B cell (primary cell): ENCODE data around the gene ETFDH. TPM values are rescaled to one million over a fixed set of nuclear protein-coding genes. Genes with fewer than 3 reads are reported as not detected.

Experiments used
- ATAC-seq: fragments of 200-7000 bp; cut with Tn5 transposase; one replicate; pipeline ENCODE4 v1.10.0; 2021; ENCODE audit warnings: low read depth, mild to moderate bottlenecking, moderate number of reproducible peaks, moderate library complexity
- CTCF ChIA-PET: fragments of 350-600 bp; sonication (Branson Sonifier 250); formaldehyde crosslinking; loops from one replicate; lab custom pipeline; 2021; ENCODE audit warnings: antibody characterized with exemption, inconsistent platforms; lab: Charles Lee
- POLR2A ChIA-PET: fragments of 350-600 bp; sonication (Branson Sonifier 250); formaldehyde crosslinking; loops from one replicate; lab custom pipeline; 2021; ENCODE audit warnings: antibody characterized with exemption; lab: Charles Lee
- DNase-seq: peaks from one replicate; pipeline ENCODE4 v3.0.0; 2013
- H2AFZ ChIP-seq: 2 replicates; pipeline ENCODE4 v1.6.1; 2012; ENCODE audit warnings: mild to moderate bottlenecking, low read depth, low read length; ENCODE audit not compliant: insufficient read depth, poor library complexity, severe bottlenecking
- H3K27ac ChIP-seq, 2 donors: 1 replicate in 1 of 2; 2 replicates in 1 of 2; pipeline ENCODE4 v1.5.1; 2012 to 2013; ENCODE audit warnings: low read length in 2 of 2, mild to moderate bottlenecking in 2 of 2, moderate library complexity in 1 of 2
- H3K27me3 ChIP-seq, 4 experiments: fragments of 200-600 bp in 1 of 4; sonication (generic) in 1 of 4; replicated peaks in 1 of 4; 1 replicate in 2 of 4; 2 replicates in 2 of 4; pipeline versions ENCODE4 v1.6.1 to v1.7.0; 2013 to 2016; ENCODE audit warnings: low read length in 3 of 4, mild to moderate bottlenecking in 2 of 4, mixed read lengths in 1 of 4, moderate library complexity in 1 of 4; ENCODE audit not compliant: insufficient read depth in 4 of 4, control insufficient read depth in 3 of 4; ENCODE audit errors: control extremely low read depth in 1 of 4
- H3K36me3 ChIP-seq, 2 experiments: replicated peaks in 1 of 2; 1 replicate in 1 of 2; 2 replicates in 1 of 2; pipeline versions ENCODE4 v1.6.1 to v1.7.1; 2013; ENCODE audit warnings: low read length in 1 of 2; ENCODE audit not compliant: insufficient read depth in 2 of 2, control insufficient read depth in 1 of 2; ENCODE audit errors: control extremely low read depth in 1 of 2, extremely low read depth in 1 of 2
- H3K4me1 ChIP-seq, 2 donors: fragments of 200-600 bp in 1 of 2; sonication (generic) in 1 of 2; 1 replicate in 1 of 2; 2 replicates in 1 of 2; pipeline versions ENCODE4 v1.5.1 to v1.6.1; 2013 to 2017; ENCODE audit warnings: low read length in 2 of 2; ENCODE audit not compliant: control insufficient read depth in 2 of 2, insufficient read depth in 2 of 2
- H3K4me2 ChIP-seq: replicated peaks from 2 replicates; pipeline ENCODE3; 2012; ENCODE audit warnings: mild to moderate bottlenecking, low read depth, low read length; ENCODE audit not compliant: poor library complexity, severe bottlenecking
- H3K4me3 ChIP-seq, 5 experiments: fragments of 200-600 bp in 1 of 5; sonication (generic) in 1 of 5; 1 replicate in 3 of 5; 2 replicates in 2 of 5; pipeline versions ENCODE4 v1.5.1 to v1.7.0; 2011 to 2016; ENCODE audit warnings: low read length in 4 of 5, mild to moderate bottlenecking in 4 of 5, low read depth in 2 of 5, control low read depth in 1 of 5, moderate library complexity in 1 of 5; ENCODE audit not compliant: insufficient read depth in 1 of 5; ENCODE audit errors: control extremely low read depth in 1 of 5, extremely low read depth in 1 of 5
- H3K79me2 ChIP-seq: fragments of 200-600 bp; sonication (generic); one replicate; pipeline ENCODE4 v1.6.0; 2016; ENCODE audit warnings: low read length; ENCODE audit not compliant: control insufficient read depth, insufficient read depth
- H3K9ac ChIP-seq: fragments of 200-600 bp; sonication (generic); 2 replicates; pipeline ENCODE4 v1.6.1; 2017; ENCODE audit warnings: mild to moderate bottlenecking, low read length, moderate library complexity
- H3K9me3 ChIP-seq, 3 donors: one replicate each; pipeline versions ENCODE4 v1.6.1 to v1.7.1; 2013; ENCODE audit warnings: low read length in 2 of 3; ENCODE audit not compliant: control insufficient read depth in 2 of 3, insufficient read depth in 1 of 3; ENCODE audit errors: control extremely low read depth in 1 of 3
- H4K20me1 ChIP-seq: 2 replicates; pipeline ENCODE4 v1.6.0; 2012; ENCODE audit warnings: mild to moderate bottlenecking, low read length; ENCODE audit not compliant: insufficient read depth, control insufficient read depth, poor library complexity, severe bottlenecking
- H3K27ac Mint-ChIP-seq: one replicate; pipeline ENCODE4 v1.8.0; 2021; ENCODE audit warnings: mixed read lengths
- H3K27me3 Mint-ChIP-seq: one replicate; pipeline ENCODE4 v1.8.0; 2021; ENCODE audit warnings: mixed read lengths
- H3K4me1 Mint-ChIP-seq: one replicate; pipeline ENCODE4 v1.8.0; 2021; ENCODE audit warnings: mixed read lengths
- H3K4me3 Mint-ChIP-seq: one replicate; pipeline ENCODE4 v1.8.0; 2021; ENCODE audit warnings: mixed read lengths
- H3K9me3 Mint-ChIP-seq: one replicate; pipeline ENCODE4 v1.8.0; 2022; ENCODE audit warnings: mixed read lengths; ENCODE audit not compliant: insufficient read depth
- EZH2 ChIP-seq: IDR thresholded peaks from 2 replicates; pipeline ENCODE4 v1.6.1; 2012; ENCODE audit warnings: borderline replicate concordance, low read depth, mild to moderate bottlenecking, moderate library complexity, low read length; ENCODE audit not compliant: insufficient read depth, poor library complexity, severe bottlenecking
- WGBS: methylation state at CpG from one replicate; pipeline ENCODE4 v1.1.5; 2013; ENCODE audit warnings: missing lambda C conversion rate; ENCODE audit not compliant: insufficient coverage; 5-methylcytosine and 5-hydroxymethylcytosine counted together
- intact Hi-C: fragments of 100-400 bp; cut with micrococcal nuclease; formaldehyde crosslinking; loops from one replicate; pipeline ENCODE4 v1.10.0; 2022
- polyA plus RNA-seq: library from polyadenylated mRNA; depleted of rRNA; stranded (reverse); fragments of >200 nt; gene quantifications from 2 replicates; pipeline ENCODE4 v1.2.3, GENCODE V29; 2012
- total RNA-seq, 2 donors: library from RNA; stranded (reverse); fragments of 120-200 nt in 1 of 2; gene quantifications; 1 replicate in 1 of 2; 2 replicates in 1 of 2; pipeline versions ENCODE4 v1.2.3 to v1.2.4, GENCODE V29; 2013 to 2022
- TF ChIP-seq, protein P1 (sequence below): fragments of 200-600 bp; IDR thresholded peaks from one replicate; pipeline ENCODE4 v1.8.0; 2022; ENCODE audit warnings: antibody characterized with exemption, mild to moderate bottlenecking

The ETFDH gene
- total and polyA plus RNA-seq, 2 donors (not counting 1 experiment from before 2014, with no cell fraction given): 7.8 to 10.8 TPM

DNA sequence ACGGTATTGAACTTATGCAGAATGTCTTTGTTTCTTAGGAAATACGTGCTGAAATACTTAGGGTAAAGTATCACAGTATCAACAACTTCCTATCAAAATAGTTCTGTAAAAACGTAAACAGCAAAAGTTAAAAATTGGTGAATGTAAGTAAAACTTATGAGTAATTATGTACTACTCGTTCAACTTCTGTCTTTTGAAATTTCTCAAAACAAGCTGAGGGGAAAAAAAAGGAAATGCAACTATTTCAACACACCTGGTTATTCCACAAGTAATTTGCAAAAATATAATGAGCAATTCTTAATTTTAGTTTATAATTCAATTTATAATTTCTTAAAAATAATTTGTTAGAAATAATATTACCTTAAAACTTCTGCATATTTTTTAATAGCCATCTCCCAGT, 42.8 kb downstream of the ETFDH start:
- no peaks in the 10 kb centered on the region for H3K27me3 Mint-ChIP-seq
- H3K9me3 ChIP-seq: no peaks in the 10 kb centered on the region
- no peak overlapping the region for H3K4me3 ChIP-seq
- no peaks in the 10 kb centered on the region for H3K9me3 Mint-ChIP-seq
- peaks cover 7% of the 10 kb centered on the region for H4K20me1 ChIP-seq
- H3K27ac ChIP-seq: no peak overlapping the region
- H3K36me3 ChIP-seq: peaks cover 29 to 83% of the 10 kb centered on the region in 2 experiments
- H3K27ac Mint-ChIP-seq: no peak overlapping the region
- ATAC-seq (no peak), DNase-seq (no peak)
- intact Hi-C loops: no loop called here
- H3K4me1 ChIP-seq: no peaks in the 10 kb centered on the region
- no peak overlapping the region for H3K9ac ChIP-seq
- no peaks in the 10 kb centered on the region for H3K27me3 ChIP-seq
- CTCF ChIA-PET: no interaction called here
- TF ChIP-seq, protein P1, sequence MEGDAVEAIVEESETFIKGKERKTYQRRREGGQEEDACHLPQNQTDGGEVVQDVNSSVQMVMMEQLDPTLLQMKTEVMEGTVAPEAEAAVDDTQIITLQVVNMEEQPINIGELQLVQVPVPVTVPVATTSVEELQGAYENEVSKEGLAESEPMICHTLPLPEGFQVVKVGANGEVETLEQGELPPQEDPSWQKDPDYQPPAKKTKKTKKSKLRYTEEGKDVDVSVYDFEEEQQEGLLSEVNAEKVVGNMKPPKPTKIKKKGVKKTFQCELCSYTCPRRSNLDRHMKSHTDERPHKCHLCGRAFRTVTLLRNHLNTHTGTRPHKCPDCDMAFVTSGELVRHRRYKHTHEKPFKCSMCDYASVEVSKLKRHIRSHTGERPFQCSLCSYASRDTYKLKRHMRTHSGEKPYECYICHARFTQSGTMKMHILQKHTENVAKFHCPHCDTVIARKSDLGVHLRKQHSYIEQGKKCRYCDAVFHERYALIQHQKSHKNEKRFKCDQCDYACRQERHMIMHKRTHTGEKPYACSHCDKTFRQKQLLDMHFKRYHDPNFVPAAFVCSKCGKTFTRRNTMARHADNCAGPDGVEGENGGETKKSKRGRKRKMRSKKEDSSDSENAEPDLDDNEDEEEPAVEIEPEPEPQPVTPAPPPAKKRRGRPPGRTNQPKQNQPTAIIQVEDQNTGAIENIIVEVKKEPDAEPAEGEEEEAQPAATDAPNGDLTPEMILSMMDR: no peak
- no peak for TF ChIP-seq EZH2
- no CpG with 5 or more reads among the region's 4 CpGs for WGBS
- no peaks in the 10 kb centered on the region for H3K4me1 Mint-ChIP-seq
- H3K79me2 ChIP-seq: no peaks in the 10 kb centered on the region
- H3K4me3 Mint-ChIP-seq: no peak overlapping the region
- POLR2A ChIA-PET: no interaction called here
- no peak overlapping the region for H2AFZ ChIP-seq
- no peak overlapping the region for H3K4me2 ChIP-seq

- no peak for DNase-seq
- no peak overlapping the region for H3K9ac ChIP-seq
- no peaks in the 10 kb centered on the region for H3K4me1 Mint-ChIP-seq
- no peak overlapping the region for H3K4me3 Mint-ChIP-seq
- H3K4me1 ChIP-seq: no peaks in the 10 kb centered on the region
- H3K9me3 ChIP-seq: no peaks in the 10 kb centered on the region
- no peaks in the 10 kb centered on the region for H3K9me3 Mint-ChIP-seq
- ATAC-seq: no peak
- WGBS: no CpG with 5 or more reads among the region's 3 CpGs
- ChIA-PET CTCF (interaction anchor here (1.2 kb wide), 1 partner anchor 136 kb away, joined by 3 read pairs; no protein-coding TSS in a partner anchor), POLR2A (no interaction called here)
- no peaks in the 10 kb centered on the region for H3K27me3 Mint-ChIP-seq
- peaks cover 27 to 77% of the 10 kb centered on the region in 2 experiments for H3K36me3 ChIP-seq
- intact Hi-C loops: no loop called here
- H2AFZ ChIP-seq: no peak overlapping the region
- no peak overlapping the region for H3K27ac ChIP-seq
- no peak overlapping the region for H3K4me3 ChIP-seq
- no peaks in the 10 kb centered on the region for H3K27me3 ChIP-seq
- peaks cover 8% of the 10 kb centered on the region for H4K20me1 ChIP-seq
- no peak overlapping the region for H3K27ac Mint-ChIP-seq
- no peaks in the 10 kb centered on the region for H3K79me2 ChIP-seq
- no peak overlapping the region for H3K4me2 ChIP-seq
- TF ChIP-seq EZH2: no peak
- TF ChIP-seq, protein P1: no peak
These were observed 43.7 kb downstream of the ETFDH start for GRCh38 chr4:158715802-158716201.
